ENCODE data around the gene CNKSR2. TPM values are rescaled to one million over a fixed set of nuclear protein-coding genes. Genes with fewer than 3 reads are reported as not detected.

The CNKSR2 gene
- total and polyA plus RNA-seq, 2 of the 13 experiments (the other 11 are each of a cell fraction or from before 2014, with no cell fraction given) = not detected

- Histone ChIP-seq H3K79me2 (ENCODE audit: insufficient read depth, low read length) (no peaks in the 10 kb centered on the region), H3K27ac (ENCODE audit: extremely low read length, insufficient read depth, low read length) (no peak overlapping the region), H3K4me3 (replicated peaks in 1 of 3; ENCODE audit: insufficient read depth in 1 of 3, low read depth in 2 of 3, low read length in 3 of 3) (no peak overlapping the region), H3K4me2 (ENCODE audit: low read depth, low read length) (no peak overlapping the region), H3K36me3 (replicated peaks in 1 of 2; ENCODE audit: control insufficient read depth in 1 of 2, insufficient read depth in 2 of 2, low read length in 2 of 2) (no peaks in the 10 kb centered on the region), H3K4me1 (ENCODE audit: insufficient read depth, low read length) (no peaks in the 10 kb centered on the region), H3K9me3 (ENCODE audit: low read length) (no peaks in the 10 kb centered on the region), H4K20me1 (ENCODE audit: insufficient read depth, low read length) (no peaks in the 10 kb centered on the region), H2AFZ (ENCODE audit: low read length) (no peak overlapping the region), H3K27me3 (ENCODE audit: control insufficient read depth in 1 of 2, insufficient read depth in 2 of 2, low read length in 2 of 2) (no peaks in the 10 kb centered on the region), H3K9ac (ENCODE audit: insufficient read depth, low read depth, low read length) (no peak overlapping the region)
- intact Hi-C loops (cut with micrococcal nuclease; ENCODE audit: unreplicated experiment) = no loop called here
- BruUV-seq (replicated peaks) = no TSS peak
- no peak for DNase-seq (ENCODE audit: low spot score)
- in situ Hi-C loops (cut with HindIII; ENCODE audit: extremely low pct_ligation_motif_present, low pct_unique_long_range_greater_than_20kb) = no loop called here
- no peak for ATAC-seq
- ChIA-PET POLR2A (no interaction called here), CTCF (ENCODE audit: low intra/inter-chr PET ratio, low total read pairs) (no interaction called here)
- TF ChIP-seq ARID5B (CRISPR knock-in tag; IDR thresholded peaks at IDR 0.05) = no peak
- TF ChIP-seq ZNF205 (CRISPR knock-in tag; IDR thresholded peaks at IDR 0.05) = no peak
- TF ChIP-seq ZSCAN29 (CRISPR knock-in tag; conservative IDR thresholded peaks at IDR 0.05) = no peak
- no peak for TF ChIP-seq ZNF616 (CRISPR knock-in tag; IDR thresholded peaks at IDR 0.05; ENCODE audit: low read depth)
- TF ChIP-seq REL (CRISPR knock-in tag; conservative IDR thresholded peaks at IDR 0.05) = no peak
- no peak for TF ChIP-seq ZNF225 (CRISPR knock-in tag; IDR thresholded peaks at IDR 0.05)
- no peak for TF ChIP-seq RFX3 (CRISPR knock-in tag; IDR thresholded peaks at IDR 0.05)
- TF ChIP-seq ZFX (CRISPR knock-in tag; IDR thresholded peaks at IDR 0.05; ENCODE audit: low read depth) = no peak
- no peak for TF ChIP-seq MYC (CRISPR knock-in tag; IDR thresholded peaks at IDR 0.05; ENCODE audit: borderline replicate concordance)
- TF ChIP-seq NRL (CRISPR knock-in tag; IDR thresholded peaks at IDR 0.05; ENCODE audit: borderline replicate concordance) = no peak
- no peak for TF ChIP-seq KLF12 (CRISPR knock-in tag; IDR thresholded peaks at IDR 0.05; ENCODE audit: borderline replicate concordance)
- no peak for TF ChIP-seq MIXL1 (CRISPR knock-in tag; IDR thresholded peaks at IDR 0.05)
- no peak for TF ChIP-seq SSRP1 (CRISPR knock-in tag; IDR thresholded peaks at IDR 0.05)
- TF ChIP-seq KAT2B (IDR thresholded peaks at IDR 0.05; ENCODE audit: borderline replicate concordance, low read depth, low read length) = no peak
- no peak for TF ChIP-seq ZNF143 (CRISPR knock-in tag; IDR thresholded peaks at IDR 0.05)
- no peak for TF ChIP-seq NFYC (CRISPR knock-in tag; IDR thresholded peaks at IDR 0.05)
- TF ChIP-seq ZNF496 (CRISPR knock-in tag; IDR thresholded peaks at IDR 0.05; ENCODE audit: insufficient replicate concordance) = no peak
- FAIRE-seq = no peak
These were observed 135.7 kb downstream of the CNKSR2 start for GRCh38 chrX:21509912-21510311.

Measured in HepG2 (cell line).